Spleen (tissue), 11 donors: ENCODE data around the gene RANBP3. TPM values are rescaled to one million over a fixed set of nuclear protein-coding genes. Genes with fewer than 3 reads are reported as not detected.
A peak's percentile ranks its signal among the peaks of the same experiment; 100 is the strongest.
"Not testable (repeated sequence)": the region's sequence is repeated elsewhere in the genome, so short reads cannot be mapped to it uniquely, and the experiment has no call there.

Experiments
- DNase-seq: peaks from one replicate; pipeline ENCODE4 v3.0.0-alpha.2; 2020
- H3K27ac ChIP-seq, 8 donors: fragments of 200-600 bp; sonication (generic) in 7 of 8; 1 replicate in 4 of 8; 2 replicates in 4 of 8; pipeline versions ENCODE4 v1.5.0 to v1.8.0; 2016 to 2021; ENCODE audit warnings: inconsistent platforms in 4 of 8, mild to moderate bottlenecking in 4 of 8, moderate library complexity in 1 of 8
- H3K27me3 ChIP-seq, 7 donors: fragments of 200-600 bp; sonication (generic) in 6 of 7; replicated peaks in 1 of 7; 1 replicate in 4 of 7; 2 replicates in 3 of 7; pipeline versions ENCODE4 v1.5.0 to v1.8.0; 2016 to 2021; ENCODE audit warnings: inconsistent platforms in 3 of 7, mild to moderate bottlenecking in 1 of 7
- H3K36me3 ChIP-seq, 6 donors: fragments of 200-600 bp; sonication (generic) in 5 of 6; 1 replicate in 4 of 6; 2 replicates in 2 of 6; pipeline versions ENCODE4 v1.5.0 to v1.8.0; 2016 to 2021; ENCODE audit warnings: inconsistent platforms in 2 of 6
- H3K4me1 ChIP-seq, 6 donors: fragments of 200-600 bp; sonication (generic) in 5 of 6; 1 replicate in 3 of 6; 2 replicates in 3 of 6; pipeline versions ENCODE4 v1.5.0 to v1.8.0; 2016 to 2021; ENCODE audit warnings: inconsistent platforms in 3 of 6
- H3K4me3 ChIP-seq, 8 donors: fragments of 200-600 bp; sonication (generic) in 7 of 8; 1 replicate in 4 of 8; 2 replicates in 4 of 8; pipeline versions ENCODE4 v1.5.0 to v1.8.0; 2016 to 2021; ENCODE audit warnings: inconsistent platforms in 4 of 8, mild to moderate bottlenecking in 4 of 8, moderate library complexity in 2 of 8
- H3K9me3 ChIP-seq, 8 donors: fragments of 200-600 bp; sonication (generic) in 7 of 8; 1 replicate in 4 of 8; 2 replicates in 4 of 8; pipeline versions ENCODE4 v1.5.0 to v1.8.0; 2016 to 2021; ENCODE audit warnings: inconsistent platforms in 4 of 8
- POLR2A ChIP-seq, 3 donors: fragments of 450-650 bp; IDR thresholded peaks; one replicate each; pipeline ENCODE4 v1.5.1; 2017; ENCODE audit warnings: antibody characterized with exemption in 3 of 3, mild to moderate bottlenecking in 1 of 3
- POLR2AphosphoS5 ChIP-seq, 3 donors: sonication (generic); formaldehyde crosslinking; IDR thresholded peaks; one replicate each; pipeline ENCODE4 v1.5.1; 2017; ENCODE audit warnings: antibody characterized with exemption in 3 of 3
- WGBS, 5 donors: extraction: QIAGEN DNeasy Blood & Tissue Kit in 3 of 5; methylation state at CpG; one replicate each; pipeline versions ENCODE4 v1.1.5 to v1.1.7; 2013 to 2018; 5-methylcytosine and 5-hydroxymethylcytosine counted together
- intact Hi-C: fragments of 100-400 bp; cut with DNase I; formaldehyde crosslinking; loops from one replicate; pipeline ENCODE4 v1.15.0; 2023; ENCODE audit warnings: low total_unique reads
- polyA plus RNA-seq, 3 donors: library from polyadenylated mRNA; stranded (reverse); fragments of 200-250 nt; gene quantifications; one replicate each; pipeline ENCODE4 v1.2.1, GENCODE V29; 2013
- total RNA-seq, 7 donors: library from RNA; depleted of rRNA in 3 of 7; stranded (reverse); fragments of >200 nt in 3 of 7; fragmentation: NEBNext Ultra II Directional in 4 of 7; extraction: Animal tissue kit (Norgen Biotek cat#: 25700) in 4 of 7; gene quantifications; one replicate each; pipeline versions ENCODE4 v1.1.0 to v1.2.1, GENCODE V29; 2016 to 2021
- TF ChIP-seq, protein P1 (sequence below), 11 experiments: fragments of 200-600 bp in 7 of 11; fragments of 450-650 bp in 4 of 11; sonication (generic) in 4 of 11; IDR thresholded peaks in 8 of 11; conservative IDR thresholded peaks in 3 of 11; 1 replicate in 7 of 11; 2 replicates in 4 of 11; pipeline versions ENCODE4 v1.4.0 to v1.8.0; 2016 to 2021; ENCODE audit warnings: antibody characterized with exemption in 11 of 11, inconsistent platforms in 4 of 11, mild to moderate bottlenecking in 1 of 11
- donor health status: healthy with polysubstance abuse.
- donor health status: DM: no; HTN: no; CAD: no; lungs with moderate emphysema.
- donor health status: DM: no; HTN: no; CAD: no.
- donor health status: Bipolar disorder and iron deficiency.
- donor health status: healthy.
- donor health status: DM: no; HTN: no; CAD: no.
- donor health status: DM: yes; HTN: yes; CAD: no.

The RANBP3 gene
- total and polyA plus RNA-seq, 10 donors, result 27.5 to 92.9 (median 69.8) TPM

DNA sequence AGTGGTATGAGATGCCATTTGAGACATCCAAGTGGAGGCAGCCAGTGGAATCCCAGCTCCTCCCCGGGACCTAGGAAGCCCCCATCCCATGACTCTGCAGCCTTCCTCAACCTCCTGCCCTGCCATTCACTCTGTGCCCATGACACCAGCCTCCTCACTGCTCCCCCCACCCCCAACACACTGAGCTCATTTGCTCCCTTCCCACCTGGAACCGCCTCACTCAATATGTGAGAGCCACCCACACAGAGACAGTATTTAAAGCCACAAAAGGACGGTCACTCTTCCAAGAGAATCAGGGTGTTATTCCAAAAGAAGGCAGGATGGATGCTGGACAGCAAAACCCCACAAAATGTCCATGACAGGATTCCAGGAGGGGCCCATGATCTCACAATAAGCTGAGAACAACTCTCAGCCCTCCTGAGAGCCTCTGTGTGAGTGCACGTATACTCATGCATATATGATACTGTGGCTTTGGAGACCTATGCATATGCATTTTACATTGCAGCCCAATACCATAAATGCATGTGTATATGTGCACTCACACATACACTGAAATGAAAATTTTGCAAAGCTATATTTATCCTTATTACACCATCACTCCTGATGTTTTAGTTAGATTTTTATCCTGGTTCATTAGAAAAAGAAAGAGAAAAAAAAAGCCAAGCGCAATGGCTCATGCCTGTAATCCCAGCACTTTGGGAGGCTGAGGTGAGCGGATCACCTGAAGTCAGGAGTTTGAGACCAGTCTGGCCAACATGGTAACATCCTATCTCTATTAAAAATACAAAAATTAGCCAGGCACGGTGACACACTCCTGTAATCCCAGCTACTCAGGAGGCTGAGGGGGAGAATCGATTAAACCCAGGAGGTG lies 10.8 kb upstream of the RANBP3 start:
- no peak for DNase-seq

DNA sequence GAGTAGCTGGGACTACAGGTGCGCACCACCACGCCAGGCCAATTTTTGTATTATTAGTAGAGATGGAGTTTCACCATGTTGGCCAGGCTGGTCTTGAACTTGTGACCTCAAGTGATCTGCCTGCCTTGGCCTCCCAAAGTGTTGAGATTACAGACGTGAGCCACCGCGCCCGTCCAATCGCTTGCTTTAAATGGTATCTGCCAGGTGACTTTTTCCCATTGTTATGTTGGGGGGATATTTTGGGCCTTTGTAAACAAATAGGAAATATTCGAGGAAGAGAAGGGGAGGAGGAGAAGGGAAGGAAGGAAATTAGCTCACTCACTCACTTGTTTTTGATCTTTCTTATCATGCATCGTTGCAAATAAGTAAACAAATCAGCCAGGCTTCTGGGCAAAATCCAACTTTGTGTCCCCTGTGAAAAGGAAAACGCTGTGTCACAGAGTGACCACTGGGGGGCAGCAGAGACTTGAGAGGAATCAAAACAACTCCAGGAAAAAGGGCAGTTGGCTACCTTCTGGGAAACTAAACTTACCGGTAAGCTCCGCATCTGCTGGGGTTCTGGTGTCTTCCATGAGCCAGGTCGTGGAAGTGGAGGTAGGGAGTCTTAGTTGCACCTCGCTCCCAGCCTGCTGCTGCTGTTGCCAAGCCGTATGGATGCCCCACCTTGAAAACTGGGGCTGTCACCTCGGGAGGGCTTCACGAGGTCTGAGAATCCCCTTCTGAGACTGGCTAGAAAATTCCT lies 9.3 kb upstream of the RANBP3 start:
- Histone ChIP-seq H3K27ac (peak overlapping the region in 3 of 8 donors; percentile 14 to 51 (median 27)), H3K4me1 (peaks cover 0 to 31% (median 10%) of the 10 kb centered on the region in 6 donors), H3K36me3 (no peaks in the 10 kb centered on the region), H3K9me3 (no peaks in the 10 kb centered on the region), H3K4me3 (peak overlapping the region in 6 of 8 donors; percentile 6 to 67 (median 22)), H3K27me3 (no peaks in the 10 kb centered on the region)
- no peak for TF ChIP-seq POLR2A (IDR thresholded peaks at IDR 0.05)
- TF ChIP-seq, protein P1, sequence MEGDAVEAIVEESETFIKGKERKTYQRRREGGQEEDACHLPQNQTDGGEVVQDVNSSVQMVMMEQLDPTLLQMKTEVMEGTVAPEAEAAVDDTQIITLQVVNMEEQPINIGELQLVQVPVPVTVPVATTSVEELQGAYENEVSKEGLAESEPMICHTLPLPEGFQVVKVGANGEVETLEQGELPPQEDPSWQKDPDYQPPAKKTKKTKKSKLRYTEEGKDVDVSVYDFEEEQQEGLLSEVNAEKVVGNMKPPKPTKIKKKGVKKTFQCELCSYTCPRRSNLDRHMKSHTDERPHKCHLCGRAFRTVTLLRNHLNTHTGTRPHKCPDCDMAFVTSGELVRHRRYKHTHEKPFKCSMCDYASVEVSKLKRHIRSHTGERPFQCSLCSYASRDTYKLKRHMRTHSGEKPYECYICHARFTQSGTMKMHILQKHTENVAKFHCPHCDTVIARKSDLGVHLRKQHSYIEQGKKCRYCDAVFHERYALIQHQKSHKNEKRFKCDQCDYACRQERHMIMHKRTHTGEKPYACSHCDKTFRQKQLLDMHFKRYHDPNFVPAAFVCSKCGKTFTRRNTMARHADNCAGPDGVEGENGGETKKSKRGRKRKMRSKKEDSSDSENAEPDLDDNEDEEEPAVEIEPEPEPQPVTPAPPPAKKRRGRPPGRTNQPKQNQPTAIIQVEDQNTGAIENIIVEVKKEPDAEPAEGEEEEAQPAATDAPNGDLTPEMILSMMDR (IDR thresholded peaks at IDR 0.05 in 8 of 11, conservative IDR thresholded peaks at IDR 0.05 in 3 of 11), result peak; percentile 85 to 94 (median 91)
- 30 to 33% (median 30%) methylated on average over 17 of the region's 17 CpGs for WGBS, 5 donors
- peak; percentile 86 for DNase-seq
- intact Hi-C loops, result loop anchor here (1.0 kb wide), 1 partner anchor 35 kb away; no protein-coding TSS in a partner anchor

More for the DNA sequence above, 10.8 kb upstream of the RANBP3 start:
- no peak overlapping the region for H3K27ac ChIP-seq
- H3K9me3 ChIP-seq, result no peaks in the 10 kb centered on the region
- peaks cover 4 to 35% (median 19%) of the 10 kb centered on the region in 6 donors for H3K4me1 ChIP-seq
- no peaks in the 10 kb centered on the region for H3K27me3 ChIP-seq
- H3K4me3 ChIP-seq, result no peak overlapping the region
- peaks cover 0 to 6% (median 0%) of the 10 kb centered on the region in 6 donors for H3K36me3 ChIP-seq
- WGBS, 5 donors, result 81 to 87% (median 84%) methylated on average over 8 of the region's 8 CpGs
- TF ChIP-seq, protein P1 (IDR thresholded peaks at IDR 0.05 in 8 of 11, conservative IDR thresholded peaks at IDR 0.05 in 3 of 11), result no peak
- TF ChIP-seq POLR2AphosphoS5 (IDR thresholded peaks at IDR 0.05) (no peak), POLR2A (IDR thresholded peaks at IDR 0.05) (no peak)
- intact Hi-C loops, result no loop called here

DNA sequence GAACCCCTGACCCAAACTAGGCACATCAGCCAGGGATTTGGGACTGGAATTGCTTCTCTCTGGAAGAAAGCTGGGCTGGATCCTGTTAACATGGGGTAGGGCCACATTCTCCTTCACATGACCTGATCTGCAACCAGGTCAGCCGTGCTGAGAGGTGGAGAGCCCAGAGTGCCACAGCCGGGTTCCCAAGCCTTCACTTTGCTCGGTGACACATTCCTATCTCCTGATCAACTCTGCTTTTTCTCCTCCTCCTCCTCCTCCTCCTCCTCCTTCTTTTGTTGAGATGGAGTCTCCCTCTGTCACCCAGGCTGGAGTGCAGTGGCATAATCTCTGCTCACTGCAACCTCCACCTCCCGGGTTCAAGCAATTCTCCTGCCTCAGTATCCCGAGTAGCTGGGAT lies 7.9 kb upstream of the RANBP3 start:
- H3K9me3 ChIP-seq, H3K27ac ChIP-seq, H3K36me3 ChIP-seq, H3K27me3 ChIP-seq, DNase-seq, intact Hi-C loops, H3K4me3 ChIP-seq: not testable (repeated sequence)
- WGBS, 5 donors, result 88 to 97% (median 91%) methylated on average over 5 of the region's 5 CpGs
- H3K4me1 ChIP-seq, result peaks cover 0 to 31% (median 10%) of the 10 kb centered on the region in 6 donors

DNA sequence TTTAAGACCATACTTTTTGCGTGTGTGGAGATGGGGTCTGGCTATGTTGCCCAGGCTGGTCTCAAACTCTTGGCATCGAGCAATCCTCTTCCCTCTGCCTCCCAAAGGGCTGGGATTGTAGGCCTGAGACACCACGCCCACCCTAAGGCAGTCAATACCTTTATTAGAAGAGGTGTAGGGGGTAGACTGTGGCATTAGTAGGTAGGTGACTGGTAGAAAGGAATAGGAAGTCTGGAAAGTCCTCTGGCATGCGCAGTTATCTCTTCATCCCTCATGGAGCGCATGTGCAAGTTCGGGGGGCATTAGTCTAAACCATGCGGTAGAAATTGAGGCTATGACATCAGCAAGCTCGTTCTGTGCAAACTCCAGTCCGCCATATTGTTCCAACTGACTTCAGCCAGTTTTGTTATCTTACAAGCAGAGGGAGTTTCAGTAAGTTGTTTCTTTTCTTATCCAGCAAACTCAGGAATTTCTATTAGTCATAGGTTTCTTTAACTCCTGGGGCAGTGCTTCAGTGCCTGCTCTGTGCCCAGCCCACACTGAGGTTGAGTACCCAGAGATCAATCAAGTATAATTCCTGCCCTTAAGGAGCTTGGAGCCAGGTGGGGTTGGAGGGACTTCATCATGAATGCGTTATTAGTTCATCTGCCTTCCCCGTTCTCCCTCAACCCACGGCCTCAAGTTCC lies 7.3 kb upstream of the RANBP3 start:
- DNase-seq, result no peak
- H3K27ac ChIP-seq, result no peak overlapping the region
- H3K36me3 ChIP-seq, result no peaks in the 10 kb centered on the region
- H3K9me3 ChIP-seq, result no peaks in the 10 kb centered on the region
- 87 to 93% (median 88%) methylated on average over 12 of the region's 12 CpGs for WGBS, 5 donors
- intact Hi-C loops, result no loop called here
- H3K27me3 ChIP-seq, result no peaks in the 10 kb centered on the region
- peaks cover 0 to 33% (median 10%) of the 10 kb centered on the region in 6 donors for H3K4me1 ChIP-seq
- no peak overlapping the region for H3K4me3 ChIP-seq
- TF ChIP-seq, protein P1 (IDR thresholded peaks at IDR 0.05 in 8 of 11, conservative IDR thresholded peaks at IDR 0.05 in 3 of 11), result no peak
- TF ChIP-seq POLR2AphosphoS5 (IDR thresholded peaks at IDR 0.05), result no peak
- no peak for TF ChIP-seq POLR2A (IDR thresholded peaks at IDR 0.05)
